Ascending aorta (tissue), 2 donors: ENCODE results near the gene ZP4. TPM values are rescaled to one million over a fixed set of nuclear protein-coding genes. Genes with fewer than 3 reads are reported as not detected.
A peak's percentile ranks its signal among the peaks of the same experiment; 100 is the strongest.

ENCODE experiments used
- DNase-seq, 2 donors: peaks; one replicate each; pipeline ENCODE4 v3.0.0-alpha.2; 2019; ENCODE audit warnings: low spot score in 2 of 2
- H3K27ac ChIP-seq, 2 donors: fragments of 200-600 bp; sonication (generic); one replicate each; pipeline ENCODE4 v1.5.1; 2016 to 2017; ENCODE audit warnings: mild to moderate bottlenecking in 1 of 2
- H3K27me3 ChIP-seq: fragments of 200-600 bp; sonication (generic); one replicate; pipeline ENCODE4 v1.5.1; 2017
- H3K36me3 ChIP-seq, 2 donors: fragments of 200-600 bp; sonication (generic); one replicate each; pipeline ENCODE4 v1.5.1; 2016
- H3K4me1 ChIP-seq, 2 donors: fragments of 200-600 bp; sonication (generic); one replicate each; pipeline ENCODE4 v1.5.1; 2016 to 2017; ENCODE audit warnings: mild to moderate bottlenecking in 1 of 2
- H3K4me3 ChIP-seq, 2 donors: fragments of 200-600 bp; sonication (generic); one replicate each; pipeline ENCODE4 v1.5.1; 2016 to 2017; ENCODE audit warnings: mild to moderate bottlenecking in 1 of 2
- H3K9me3 ChIP-seq, 2 donors: fragments of 200-600 bp; sonication (generic); one replicate each; pipeline ENCODE4 v1.5.1; 2016
- intact Hi-C: fragments of 100-400 bp; cut with DNase I; formaldehyde crosslinking; loops from one replicate; pipeline ENCODE4 v1.15.1; 2023
- total RNA-seq: library from RNA; depleted of rRNA; stranded (reverse); fragments of >200 nt; gene quantifications from one replicate; pipeline ENCODE4 v1.1.0, GENCODE V29; 2016
- TF ChIP-seq, protein P1 (sequence below), 3 experiments: fragments of 200-600 bp in 2 of 3; fragments of 450-650 bp in 1 of 3; sonication (generic) in 2 of 3; IDR thresholded peaks; one replicate each; pipeline ENCODE4 v1.5.1; 2016 to 2019; ENCODE audit warnings: antibody characterized with exemption in 3 of 3, mild to moderate bottlenecking in 1 of 3, moderate library complexity in 1 of 3

ZP4 gene
- total RNA-seq, 1 donor from 2014 or later, result not detected

DNA sequence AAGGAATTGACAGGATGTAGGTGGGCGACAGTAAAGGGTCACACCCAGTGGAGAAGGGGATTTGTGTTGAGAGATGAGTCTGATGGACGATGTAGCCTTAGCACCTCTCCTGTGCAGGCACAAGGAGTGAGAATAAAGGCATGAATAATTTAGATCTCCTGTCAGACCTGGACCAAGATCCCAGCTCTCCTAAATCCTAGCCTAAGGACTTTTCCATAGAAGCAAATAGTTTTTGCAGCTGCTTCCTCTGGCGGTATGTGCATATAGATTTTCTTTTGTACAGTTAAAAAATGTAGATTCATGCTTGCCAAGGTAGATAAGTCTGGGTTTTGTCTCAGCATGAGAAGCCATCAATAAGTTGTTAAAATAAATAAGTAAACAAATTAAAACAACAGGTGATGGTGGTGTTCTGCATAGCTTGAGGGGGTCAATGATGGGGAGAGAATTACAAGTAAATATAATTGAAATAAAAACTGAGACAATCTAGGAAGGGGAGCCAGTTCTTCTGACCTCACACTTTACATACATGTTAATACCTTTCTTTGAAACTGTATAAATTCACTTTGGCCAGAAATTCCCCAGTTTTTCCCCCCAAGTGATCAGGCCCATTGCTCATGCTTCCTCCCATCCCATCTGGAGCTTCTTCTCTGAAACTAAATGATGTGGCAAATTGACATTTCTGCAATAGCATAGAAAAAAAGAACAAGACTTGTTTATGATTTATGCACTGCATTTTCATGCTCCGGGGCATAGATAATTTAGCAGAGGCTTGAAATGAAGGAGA, 12.4 kb upstream of the ZP4 start:
- no peaks in the 10 kb centered on the region for H3K9me3 ChIP-seq
- intact Hi-C loops, result no loop called here
- no peaks in the 10 kb centered on the region for H3K27me3 ChIP-seq
- no peak overlapping the region for H3K4me3 ChIP-seq
- no peaks in the 10 kb centered on the region for H3K4me1 ChIP-seq
- no peaks in the 10 kb centered on the region for H3K36me3 ChIP-seq
- no peak for DNase-seq
- TF ChIP-seq, protein P1, sequence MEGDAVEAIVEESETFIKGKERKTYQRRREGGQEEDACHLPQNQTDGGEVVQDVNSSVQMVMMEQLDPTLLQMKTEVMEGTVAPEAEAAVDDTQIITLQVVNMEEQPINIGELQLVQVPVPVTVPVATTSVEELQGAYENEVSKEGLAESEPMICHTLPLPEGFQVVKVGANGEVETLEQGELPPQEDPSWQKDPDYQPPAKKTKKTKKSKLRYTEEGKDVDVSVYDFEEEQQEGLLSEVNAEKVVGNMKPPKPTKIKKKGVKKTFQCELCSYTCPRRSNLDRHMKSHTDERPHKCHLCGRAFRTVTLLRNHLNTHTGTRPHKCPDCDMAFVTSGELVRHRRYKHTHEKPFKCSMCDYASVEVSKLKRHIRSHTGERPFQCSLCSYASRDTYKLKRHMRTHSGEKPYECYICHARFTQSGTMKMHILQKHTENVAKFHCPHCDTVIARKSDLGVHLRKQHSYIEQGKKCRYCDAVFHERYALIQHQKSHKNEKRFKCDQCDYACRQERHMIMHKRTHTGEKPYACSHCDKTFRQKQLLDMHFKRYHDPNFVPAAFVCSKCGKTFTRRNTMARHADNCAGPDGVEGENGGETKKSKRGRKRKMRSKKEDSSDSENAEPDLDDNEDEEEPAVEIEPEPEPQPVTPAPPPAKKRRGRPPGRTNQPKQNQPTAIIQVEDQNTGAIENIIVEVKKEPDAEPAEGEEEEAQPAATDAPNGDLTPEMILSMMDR (IDR thresholded peaks at IDR 0.05), result no peak
- no peak overlapping the region for H3K27ac ChIP-seq

DNA sequence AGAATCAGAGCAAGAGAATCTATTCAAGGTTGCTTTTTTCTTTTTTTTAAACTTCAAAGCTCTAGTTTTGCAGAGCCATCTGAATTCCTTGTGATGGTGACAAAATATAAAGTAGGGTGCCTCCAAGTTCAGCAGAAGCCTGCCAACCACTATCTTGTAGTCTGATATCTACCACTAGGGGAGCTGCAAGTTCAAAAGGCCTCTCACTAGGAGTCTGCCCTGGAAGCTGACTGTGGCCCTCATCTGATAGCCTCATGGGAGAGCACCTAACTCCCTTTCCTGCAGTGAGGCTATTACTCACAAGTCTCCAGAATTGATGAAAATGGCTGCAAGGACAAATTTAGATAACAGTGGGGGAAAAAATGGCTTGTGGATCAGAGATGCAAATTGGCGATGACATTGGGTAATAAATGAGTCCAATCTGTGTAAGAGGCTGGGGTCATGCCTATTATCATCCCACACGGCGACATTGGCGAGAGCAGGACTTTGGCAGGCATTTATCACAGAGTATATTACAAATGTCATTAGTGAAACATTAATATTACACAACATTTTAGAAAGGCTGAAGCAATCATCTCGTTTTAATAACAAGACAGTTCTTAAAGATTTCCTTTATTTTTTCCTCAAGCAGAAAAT, 10.7 kb upstream of the ZP4 start:
- intact Hi-C loops, result no loop called here
- Histone ChIP-seq H3K4me3 (no peak overlapping the region), H3K27me3 (no peaks in the 10 kb centered on the region), H3K4me1 (no peaks in the 10 kb centered on the region), H3K9me3 (no peaks in the 10 kb centered on the region), H3K27ac (no peak overlapping the region), H3K36me3 (no peaks in the 10 kb centered on the region)
- TF ChIP-seq, protein P1 (IDR thresholded peaks at IDR 0.05), result peak in 1 of 3 experiments; percentile 7
- DNase-seq, result no peak

DNA sequence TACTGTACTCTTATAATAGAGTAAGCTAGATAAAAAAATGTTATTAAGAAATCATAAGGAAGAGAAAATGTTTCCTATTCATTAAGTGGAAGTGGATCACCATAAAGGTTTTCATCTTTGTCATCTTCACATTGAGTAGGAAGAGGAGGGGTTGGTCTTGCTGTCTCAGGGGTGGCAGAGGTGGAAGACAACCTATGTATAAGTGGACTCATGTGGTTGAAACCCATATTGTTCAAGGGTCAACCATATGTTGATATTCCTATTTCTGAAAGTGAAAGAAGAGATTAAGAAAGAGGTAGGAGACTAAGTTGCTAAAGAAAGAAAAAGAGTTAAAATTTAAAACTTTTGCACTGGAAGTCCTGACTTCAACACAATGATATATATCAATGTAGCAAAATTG, 4.9 kb upstream of the ZP4 start:
- intact Hi-C loops, result no loop called here
- Histone ChIP-seq H3K36me3 (no peaks in the 10 kb centered on the region), H3K4me1 (no peaks in the 10 kb centered on the region), H3K4me3 (no peak overlapping the region), H3K27me3 (no peaks in the 10 kb centered on the region), H3K9me3 (no peaks in the 10 kb centered on the region), H3K27ac (no peak overlapping the region)
- no peak for DNase-seq
- TF ChIP-seq, protein P1 (IDR thresholded peaks at IDR 0.05), result no peak

DNA sequence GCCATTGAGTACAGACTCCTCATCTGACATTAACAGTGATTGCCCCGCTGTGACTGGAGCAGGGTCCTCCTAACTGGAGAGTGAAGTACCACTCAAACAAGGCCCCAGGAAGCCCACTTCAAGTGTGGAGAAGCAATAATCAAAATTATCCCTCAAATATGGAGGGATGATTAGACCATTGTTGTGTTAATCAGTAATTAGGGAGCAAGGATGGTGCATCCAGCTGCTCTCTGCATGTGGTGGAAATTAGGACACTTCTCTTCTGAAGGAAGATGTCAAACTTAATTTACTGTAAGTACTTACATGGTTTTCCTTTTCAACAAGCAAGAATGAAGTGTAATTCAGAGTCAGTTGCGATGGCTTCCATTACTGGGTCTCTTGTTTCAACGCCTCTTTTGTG, 3.4 kb upstream of the ZP4 start:
- DNase-seq, result no peak
- H3K9me3 ChIP-seq, result no peaks in the 10 kb centered on the region
- no peak overlapping the region for H3K27ac ChIP-seq
- H3K36me3 ChIP-seq, result no peaks in the 10 kb centered on the region
- H3K4me3 ChIP-seq, result no peak overlapping the region
- TF ChIP-seq, protein P1 (IDR thresholded peaks at IDR 0.05), result no peak
- H3K27me3 ChIP-seq, result no peaks in the 10 kb centered on the region
- intact Hi-C loops, result no loop called here
- no peaks in the 10 kb centered on the region for H3K4me1 ChIP-seq

DNA sequence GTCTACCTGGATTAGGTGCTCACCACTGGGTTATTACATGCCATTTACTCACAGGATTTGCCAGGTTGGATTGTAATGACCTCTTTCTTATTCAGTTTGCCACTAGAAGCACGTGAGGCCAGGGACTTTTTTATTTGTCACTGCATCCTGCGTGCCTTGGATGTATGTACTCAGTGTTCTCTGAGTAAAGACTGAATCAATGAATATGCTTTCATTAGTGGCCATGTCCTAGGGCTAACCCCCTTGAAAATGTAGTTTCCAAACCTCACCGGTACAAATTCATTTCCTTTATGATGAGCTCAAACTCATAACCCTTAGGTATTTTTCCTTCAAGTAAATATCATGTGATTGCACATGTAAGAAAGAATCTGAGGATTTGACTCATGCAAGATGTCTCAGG, 1.3 kb upstream of the ZP4 start:
- DNase-seq, result no peak
- TF ChIP-seq, protein P1 (IDR thresholded peaks at IDR 0.05), result no peak
- no peak overlapping the region for H3K4me3 ChIP-seq
- no peaks in the 10 kb centered on the region for H3K27me3 ChIP-seq
- intact Hi-C loops, result no loop called here
- no peaks in the 10 kb centered on the region for H3K9me3 ChIP-seq
- H3K36me3 ChIP-seq, result no peaks in the 10 kb centered on the region
- H3K4me1 ChIP-seq, result no peaks in the 10 kb centered on the region
- H3K27ac ChIP-seq, result no peak overlapping the region
